KMS-11 (cell line): ENCODE results near the gene ARMC5.

Experiments
- H2AFZ ChIP-seq: fragments of 200-600 bp; sonication (generic); 2 replicates; pipeline ENCODE4 v1.6.1; 2016; ENCODE audit warnings: antibody characterized with exemption, mixed run types, low read depth
- H3K27ac ChIP-seq: fragments of 200-600 bp; sonication (generic); 2 replicates; pipeline ENCODE4 v1.6.1; 2016; ENCODE audit warnings: mild to moderate bottlenecking, mixed run types
- H3K27me3 ChIP-seq: fragments of 200-600 bp; sonication (generic); 2 replicates; pipeline ENCODE4 v1.6.1; 2017; ENCODE audit warnings: mild to moderate bottlenecking, low read depth, mixed run types, moderate library complexity; ENCODE audit not compliant: insufficient read depth
- H3K36me3 ChIP-seq: fragments of 200-600 bp; sonication (generic); 2 replicates; pipeline ENCODE4 v1.6.1; 2017; ENCODE audit warnings: mild to moderate bottlenecking, mixed run types; ENCODE audit not compliant: insufficient read depth
- H3K4me1 ChIP-seq: fragments of 200-600 bp; sonication (generic); 2 replicates; pipeline ENCODE4 v1.6.1; 2016; ENCODE audit warnings: mild to moderate bottlenecking, low read depth, mixed run types; ENCODE audit not compliant: poor library complexity, severe bottlenecking
- H3K4me2 ChIP-seq: fragments of 200-600 bp; sonication (generic); 2 replicates; pipeline ENCODE4 v1.7.0; 2016; ENCODE audit warnings: mild to moderate bottlenecking, mixed run types
- H3K4me3 ChIP-seq: fragments of 200-600 bp; sonication (generic); IDR thresholded peaks from 2 replicates; pipeline ENCODE4 v1.6.1; 2017; ENCODE audit warnings: low read depth, low read length, mixed read lengths; ENCODE audit not compliant: insufficient read depth
- H3K79me2 ChIP-seq: fragments of 200-600 bp; sonication (generic); 2 replicates; pipeline ENCODE4 v1.6.1; 2016; ENCODE audit warnings: low read depth, mixed run types; ENCODE audit not compliant: insufficient read depth
- H3K9ac ChIP-seq: fragments of 200-600 bp; sonication (generic); 2 replicates; pipeline ENCODE4 v1.6.1; 2016; ENCODE audit warnings: mild to moderate bottlenecking, mixed run types
- H4K20me1 ChIP-seq: fragments of 200-600 bp; sonication (generic); 2 replicates; pipeline ENCODE4 v1.6.1; 2016; ENCODE audit warnings: mild to moderate bottlenecking, mixed run types; ENCODE audit not compliant: insufficient read depth
- CTCF ChIP-seq: fragments of 200-600 bp; sonication (generic); conservative IDR thresholded peaks from 2 replicates; pipeline ENCODE4 v1.6.1; 2017; ENCODE audit warnings: low read depth, mild to moderate bottlenecking, antibody characterized with exemption, low read length, moderate library complexity, mixed read lengths

Gene ARMC5

GRCh38 chr16:31489298-31489564 is 29.9 kb downstream of the ARMC5 start:
- no peaks in the 10 kb centered on the region for H3K79me2 ChIP-seq
- no peaks in the 10 kb centered on the region for H3K36me3 ChIP-seq
- TF ChIP-seq CTCF = no peak
- no peak overlapping the region for H2AFZ ChIP-seq
- no peaks in the 10 kb centered on the region for H4K20me1 ChIP-seq
- H3K4me2 ChIP-seq = no peak overlapping the region
- no peak overlapping the region for H3K27ac ChIP-seq
- no peak overlapping the region for H3K4me3 ChIP-seq
- H3K27me3 ChIP-seq = no peaks in the 10 kb centered on the region
- H3K4me1 ChIP-seq = no peaks in the 10 kb centered on the region
- no peak overlapping the region for H3K9ac ChIP-seq

- no peak for TF ChIP-seq CTCF
- no peaks in the 10 kb centered on the region for H3K79me2 ChIP-seq
- no peak overlapping the region for H3K4me2 ChIP-seq
- no peaks in the 10 kb centered on the region for H3K4me1 ChIP-seq
- H2AFZ ChIP-seq = no peak overlapping the region
- H4K20me1 ChIP-seq = no peaks in the 10 kb centered on the region
- no peak overlapping the region for H3K27ac ChIP-seq
- H3K4me3 ChIP-seq = no peak overlapping the region
- H3K9ac ChIP-seq = no peak overlapping the region
- H3K36me3 ChIP-seq = no peaks in the 10 kb centered on the region
- no peaks in the 10 kb centered on the region for H3K27me3 ChIP-seq
Observed at GRCh38 chr16:31489616-31490584, 30.6 kb downstream of the ARMC5 start.

GRCh38 chr16:31491778-31492418 is 32.6 kb downstream of the ARMC5 start:
- Histone ChIP-seq H3K4me1 (no peaks in the 10 kb centered on the region), H3K4me2 (no peak overlapping the region), H2AFZ (no peak overlapping the region), H4K20me1 (no peaks in the 10 kb centered on the region), H3K9ac (no peak overlapping the region), H3K4me3 (no peak overlapping the region), H3K27ac (no peak overlapping the region), H3K79me2 (no peaks in the 10 kb centered on the region), H3K27me3 (no peaks in the 10 kb centered on the region), H3K36me3 (no peaks in the 10 kb centered on the region)
- no peak for TF ChIP-seq CTCF

- no peaks in the 10 kb centered on the region for H3K36me3 ChIP-seq
- no peaks in the 10 kb centered on the region for H3K79me2 ChIP-seq
- no peak for TF ChIP-seq CTCF
- no peaks in the 10 kb centered on the region for H4K20me1 ChIP-seq
- no peak overlapping the region for H3K4me3 ChIP-seq
- H3K4me2 ChIP-seq = no peak overlapping the region
- H3K9ac ChIP-seq = no peak overlapping the region
- H3K27ac ChIP-seq = no peak overlapping the region
- no peak overlapping the region for H2AFZ ChIP-seq
- H3K4me1 ChIP-seq = no peaks in the 10 kb centered on the region
- no peaks in the 10 kb centered on the region for H3K27me3 ChIP-seq
Observed at GRCh38 chr16:31493506-31494125, 34.3 kb downstream of the ARMC5 start.
